GM12878 (cell line): ENCODE results near the gene TBXAS1. TPM values are rescaled to one million over a fixed set of nuclear protein-coding genes. Genes with fewer than 3 reads are reported as not detected.

Experiments used
- ATAC-seq: fragments of 200-7000 bp; cut with Tn5 transposase; 3 replicates; pipeline ENCODE4 v1.9.1; 2020; ENCODE audit warnings: mild to moderate bottlenecking, moderate library complexity
- BruUV-seq: library from RNA; stranded (reverse); fragments of 400-500 nt; replicated peaks from 2 replicates; lab custom pipeline; 2021; lab: Mats Ljungman, UMichigan
- CTCF ChIA-PET: fragments of 300-600 bp; sonication (Branson Sonifier 250); formaldehyde crosslinking; extraction: SDS; loops from one replicate; lab custom pipeline; 2021; ENCODE audit warnings: inconsistent platforms; lab: Yijun Ruan, JAX
- POLR2A ChIA-PET: fragments of 350-600 bp; formaldehyde crosslinking; extraction: SDS; loops from one replicate; lab custom pipeline; 2021; ENCODE audit warnings: inconsistent platforms; lab: Charles Lee
- RAD21 ChIA-PET: fragments of 300-600 bp; sonication (Branson Sonifier 250); formaldehyde crosslinking; loops from one replicate; lab custom pipeline; 2023; ENCODE audit warnings: antibody characterized with exemption; ENCODE audit not compliant: unreplicated experiment; lab: Charles Lee
- SMC1A ChIA-PET: fragments of 300-600 bp; sonication (Branson Sonifier 250); formaldehyde crosslinking; loops from one replicate; lab custom pipeline; 2023; ENCODE audit not compliant: unreplicated experiment, uncharacterized antibody; lab: Charles Lee
- DNase-seq: peaks from one replicate; pipeline ENCODE4 v3.0.0-alpha.2; 2011; ENCODE audit warnings: low read depth, low spot score
- FAIRE-seq: peaks from 3 replicates; lab custom pipeline; 2011; peaks lifted over from hg19 to GRCh38; lab: Jason Lieb, UNC
- H2AFZ ChIP-seq: 2 replicates; pipeline ENCODE4 v1.6.0; 2011; ENCODE audit warnings: low read depth, low read length, control low read depth; ENCODE audit not compliant: control insufficient read depth
- H3K27ac ChIP-seq: 2 replicates; pipeline ENCODE4 v1.5.1; 2011; ENCODE audit warnings: control low read depth; ENCODE audit not compliant: control insufficient read depth, insufficient read depth
- H3K27me3 ChIP-seq, 2 experiments: replicated peaks in 1 of 2; 2 replicates each; pipeline versions ENCODE4 v1.6.0 to v1.6.1; 2011; ENCODE audit warnings: low read length in 1 of 2; ENCODE audit not compliant: control insufficient read depth in 2 of 2, insufficient read depth in 2 of 2
- H3K36me3 ChIP-seq, 2 experiments: 2 replicates each; pipeline ENCODE4 v1.5.1; 2011; ENCODE audit warnings: low read length in 1 of 2; ENCODE audit not compliant: control insufficient read depth in 2 of 2, insufficient read depth in 2 of 2
- H3K4me1 ChIP-seq: 2 replicates; pipeline ENCODE4 v1.6.1; 2011; ENCODE audit warnings: mild to moderate bottlenecking, low read length, moderate library complexity, mixed read lengths; ENCODE audit not compliant: control insufficient read depth, insufficient read depth
- H3K4me2 ChIP-seq: 2 replicates; pipeline ENCODE4 v1.6.0; 2011; ENCODE audit warnings: control low read depth; ENCODE audit not compliant: control insufficient read depth, insufficient read depth
- H3K4me3 ChIP-seq: fragments of 200-600 bp; sonication (generic); 2 replicates; pipeline ENCODE4 v1.5.1; 2016
- H3K79me2 ChIP-seq: 2 replicates; pipeline ENCODE4 v1.6.0; 2011; ENCODE audit warnings: low read length; ENCODE audit not compliant: control insufficient read depth, insufficient read depth
- H3K9ac ChIP-seq: 2 replicates; pipeline ENCODE4 v1.8.0; 2011; ENCODE audit warnings: low read length, control low read depth, mixed read lengths; ENCODE audit not compliant: control insufficient read depth, insufficient read depth
- H3K9me3 ChIP-seq: replicated peaks from 3 replicates; pipeline ENCODE4 v1.5.1; 2011; ENCODE audit warnings: mild to moderate bottlenecking, low read length; ENCODE audit not compliant: control insufficient read depth, insufficient read depth
- H4K20me1 ChIP-seq: 2 replicates; pipeline ENCODE4 v1.6.0; 2011; ENCODE audit not compliant: control insufficient read depth, insufficient read depth
- ASH2L ChIP-seq: fragments of 300-600, 200-600 bp; sonication (generic); IDR thresholded peaks from 2 replicates; pipeline ENCODE4 v1.6.1; 2017; ENCODE audit warnings: low read depth, mild to moderate bottlenecking, borderline replicate concordance
- ATF7 ChIP-seq: fragments of 450-650 bp; IDR thresholded peaks from 2 replicates; pipeline ENCODE4 v1.6.1; 2016; ENCODE audit warnings: low read depth, mild to moderate bottlenecking
- CEBPB ChIP-seq, 2 experiments: fragments of 150-350 bp in 1 of 2; IDR thresholded peaks; 2 replicates each; pipeline ENCODE4 v1.6.1; 2012 to 2014; ENCODE audit warnings: low read depth in 2 of 2, low read length in 2 of 2, borderline replicate concordance in 1 of 2, inconsistent platforms in 1 of 2
- MEF2A ChIP-seq: IDR thresholded peaks from 2 replicates; pipeline ENCODE4 v1.6.1; 2011; ENCODE audit warnings: low read depth, mild to moderate bottlenecking, low read length, moderate library complexity; ENCODE audit not compliant: insufficient read depth
- NBN ChIP-seq: fragments of 450-650 bp; IDR thresholded peaks from 2 replicates; pipeline ENCODE4 v1.6.1; 2016
- POU2F2 ChIP-seq: IDR thresholded peaks from 3 replicates; pipeline ENCODE4 v1.6.1; 2011; ENCODE audit warnings: low read depth, mild to moderate bottlenecking, low read length, borderline replicate concordance
- ZNF274 ChIP-seq: IDR thresholded peaks from one replicate; pipeline ENCODE4 v1.8.0; 2011; ENCODE audit not compliant: insufficient read length, insufficient read depth
- WGBS: methylation state at CpG from one replicate; pipeline ENCODE4 v1.1.6; 2016; ENCODE audit warnings: low lambda C conversion rate; ENCODE audit not compliant: insufficient replicate concordance, insufficient coverage; ENCODE audit errors: missing lambda C conversion rate; 5-methylcytosine and 5-hydroxymethylcytosine counted together
- in situ Hi-C: fragments of 300-500 bp; cut with MboI; formaldehyde crosslinking; loops from 9 replicates; pipeline ENCODE4 v1.14.3; 2018; ENCODE audit warnings: mixed read lengths
- intact Hi-C: fragments of 100-400 bp; cut with micrococcal nuclease; formaldehyde crosslinking; loops from one replicate; pipeline ENCODE4 v1.14.2; 2022; ENCODE audit not compliant: unreplicated experiment
- polyA plus RNA-seq, 11 experiments: library from polyadenylated mRNA; depleted of rRNA in 4 of 11; unstranded in 6 of 11; stranded (reverse) in 5 of 11; fragments of >200 nt; fragmentation: Nextera tagmentation in 4 of 11; fragmentation: Illumina TruSeq in 1 of 11; extraction: Ambion mirVana in 4 of 11; extraction: Trizol in 1 of 11; gene quantifications; 1 replicate in 1 of 11; 2 replicates in 10 of 11; pipeline versions ENCODE4 v1.2.1 to v1.2.3, GENCODE V29; 2011 to 2016; ENCODE audit warnings: inconsistent platforms in 2 of 11, missing spikeins in 2 of 11, low read depth in 1 of 11
- total RNA-seq, 4 experiments: library from RNA; depleted of rRNA in 3 of 4; stranded (reverse); fragments of >200 nt in 3 of 4; fragmentation: Illumina TruSeq in 1 of 4; extraction: Trizol in 1 of 4; gene quantifications; 2 replicates each; pipeline versions ENCODE4 v1.2.1 to v1.2.3, GENCODE V29; 2013 to 2021
- TF ChIP-seq, protein P1 (sequence below): IDR thresholded peaks from 2 replicates; pipeline ENCODE4 v1.6.1; 2011; ENCODE audit warnings: borderline replicate concordance, low read depth, mild to moderate bottlenecking, moderate library complexity, low read length; ENCODE audit not compliant: insufficient read depth, poor library complexity, severe bottlenecking
- TF ChIP-seq, protein P2 (sequence below): fragments of 450-650 bp; conservative IDR thresholded peaks from 2 replicates; pipeline ENCODE4 v1.6.1; 2017; ENCODE audit warnings: mild to moderate bottlenecking, moderate library complexity

The TBXAS1 gene
- total and polyA plus RNA-seq, 10 of the 15 experiments (the other 5 are each of a cell fraction or from before 2014, with no cell fraction given), result 1.5 to 32.7 (median 16.3) TPM

DNA sequence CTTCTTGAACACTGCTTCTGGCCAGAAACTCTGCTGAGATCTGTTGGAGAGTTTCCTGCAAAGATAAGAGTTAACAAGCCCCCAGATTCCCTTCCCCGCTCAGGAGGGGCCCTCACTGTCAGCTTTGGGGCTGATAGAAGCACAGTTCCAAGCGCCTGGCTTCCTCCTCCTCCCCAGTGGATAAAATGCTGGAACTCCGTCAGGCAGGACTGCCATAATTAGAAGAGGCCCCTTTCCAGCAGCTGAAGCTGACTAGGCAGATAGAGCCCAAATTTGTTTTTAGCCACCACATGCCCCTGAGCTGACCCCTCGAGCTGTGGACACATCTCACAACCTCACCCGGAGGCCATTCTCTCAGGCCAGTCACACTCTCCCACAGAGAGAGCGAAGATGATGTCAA lies 89.4 kb downstream of the TBXAS1 start:
- no peak for TF ChIP-seq ZNF274
- TF ChIP-seq, protein P1, sequence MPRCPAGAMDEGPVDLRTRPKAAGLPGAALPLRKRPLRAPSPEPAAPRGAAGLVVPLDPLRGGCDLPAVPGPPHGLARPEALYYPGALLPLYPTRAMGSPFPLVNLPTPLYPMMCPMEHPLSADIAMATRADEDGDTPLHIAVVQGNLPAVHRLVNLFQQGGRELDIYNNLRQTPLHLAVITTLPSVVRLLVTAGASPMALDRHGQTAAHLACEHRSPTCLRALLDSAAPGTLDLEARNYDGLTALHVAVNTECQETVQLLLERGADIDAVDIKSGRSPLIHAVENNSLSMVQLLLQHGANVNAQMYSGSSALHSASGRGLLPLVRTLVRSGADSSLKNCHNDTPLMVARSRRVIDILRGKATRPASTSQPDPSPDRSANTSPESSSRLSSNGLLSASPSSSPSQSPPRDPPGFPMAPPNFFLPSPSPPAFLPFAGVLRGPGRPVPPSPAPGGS, result no peak
- TF ChIP-seq ASH2L, result no peak
- TF ChIP-seq MEF2A, result no peak
- TF ChIP-seq CEBPB (IDR thresholded peaks at IDR 0.05; ENCODE audit: borderline replicate concordance in 1 of 2, low read depth in 2 of 2, low read length in 2 of 2), result no peak
- no peak for TF ChIP-seq NBN
- TF ChIP-seq POU2F2, result no peak
- no peak for TF ChIP-seq ATF7
- TF ChIP-seq, protein P2, sequence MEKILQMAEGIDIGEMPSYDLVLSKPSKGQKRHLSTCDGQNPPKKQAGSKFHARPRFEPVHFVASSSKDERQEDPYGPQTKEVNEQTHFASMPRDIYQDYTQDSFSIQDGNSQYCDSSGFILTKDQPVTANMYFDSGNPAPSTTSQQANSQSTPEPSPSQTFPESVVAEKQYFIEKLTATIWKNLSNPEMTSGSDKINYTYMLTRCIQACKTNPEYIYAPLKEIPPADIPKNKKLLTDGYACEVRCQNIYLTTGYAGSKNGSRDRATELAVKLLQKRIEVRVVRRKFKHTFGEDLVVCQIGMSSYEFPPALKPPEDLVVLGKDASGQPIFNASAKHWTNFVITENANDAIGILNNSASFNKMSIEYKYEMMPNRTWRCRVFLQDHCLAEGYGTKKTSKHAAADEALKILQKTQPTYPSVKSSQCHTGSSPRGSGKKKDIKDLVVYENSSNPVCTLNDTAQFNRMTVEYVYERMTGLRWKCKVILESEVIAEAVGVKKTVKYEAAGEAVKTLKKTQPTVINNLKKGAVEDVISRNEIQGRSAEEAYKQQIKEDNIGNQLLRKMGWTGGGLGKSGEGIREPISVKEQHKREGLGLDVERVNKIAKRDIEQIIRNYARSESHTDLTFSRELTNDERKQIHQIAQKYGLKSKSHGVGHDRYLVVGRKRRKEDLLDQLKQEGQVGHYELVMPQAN, result no peak
- POLR2A ChIA-PET, result no interaction called here
- SMC1A ChIA-PET, result interaction anchor here (1.1 to 4.4 kb wide), 5 partner anchors 18 to 82 kb away, joined by 3 to 45 read pairs (median 15); no protein-coding TSS in a partner anchor
- ATAC-seq (no peak), DNase-seq (no peak), FAIRE-seq (no peak)
- RAD21 ChIA-PET, result interaction anchor here (1.1 to 3.0 kb wide), 2 partner anchors 88 to 141 kb away, joined by 3 to 12 read pairs; partner anchors contain the start of gene HIPK2
- Histone ChIP-seq H3K9ac (no peak overlapping the region), H3K4me1 (peaks cover 29% of the 10 kb centered on the region), H3K36me3 (no peaks in the 10 kb centered on the region), H3K9me3 (no peaks in the 10 kb centered on the region), H3K79me2 (no peaks in the 10 kb centered on the region), H2AFZ (no peak overlapping the region), H3K4me3 (no peak overlapping the region), H3K4me2 (no peak overlapping the region), H3K27me3 (no peaks in the 10 kb centered on the region), H4K20me1 (no peaks in the 10 kb centered on the region), H3K27ac (no peak overlapping the region)
- BruUV-seq, result no TSS peak
- CTCF ChIA-PET, result interaction anchor here (1.4 kb wide), 2 partner anchors 271 to 273 kb away, joined by 3 to 6 read pairs; no protein-coding TSS in a partner anchor
- intact Hi-C loops (no loop called here), in situ Hi-C loops (no loop called here)
- WGBS, result 91% methylated on average over 6 of the region's 6 CpGs
